Karpas-422 (cell line): Measurements from ENCODE around the gene LRP1B. TPM values are rescaled to one million over a fixed set of nuclear protein-coding genes. Genes with fewer than 3 reads are reported as not detected.
"Not testable (repeated sequence)": the region's sequence is repeated elsewhere in the genome, so short reads cannot be mapped to it uniquely, and the experiment has no call there.

Experiments used
- DNase-seq: peaks from one replicate; pipeline ENCODE4 v3.0.0-alpha.2; 2015
- H2AFZ ChIP-seq: fragments of 200-600 bp; sonication (generic); 2 replicates; pipeline ENCODE4 v1.6.1; 2014; ENCODE audit warnings: antibody characterized with exemption, low read length, mixed read lengths
- H3K27ac ChIP-seq: fragments of 200-600 bp; sonication (generic); 2 replicates; pipeline ENCODE4 v1.5.1; 2014; ENCODE audit warnings: mild to moderate bottlenecking, low read length, moderate library complexity
- H3K27me3 ChIP-seq: fragments of 200-600 bp; sonication (generic); 2 replicates; pipeline ENCODE4 v1.6.1; 2014; ENCODE audit warnings: low read length, mixed read lengths
- H3K36me3 ChIP-seq: fragments of 200-600 bp; sonication (generic); 2 replicates; pipeline ENCODE4 v1.6.1; 2014; ENCODE audit warnings: low read length, mixed read lengths; ENCODE audit not compliant: insufficient read depth
- H3K4me1 ChIP-seq: fragments of 200-600 bp; sonication (generic); 2 replicates; pipeline ENCODE4 v1.6.1; 2014; ENCODE audit warnings: mild to moderate bottlenecking, low read length, mixed read lengths
- H3K4me2 ChIP-seq: fragments of 200-600 bp; sonication (generic); 2 replicates; pipeline ENCODE4 v1.6.1; 2014; ENCODE audit warnings: low read length, low read depth, mild to moderate bottlenecking; ENCODE audit not compliant: poor library complexity, severe bottlenecking
- H3K4me3 ChIP-seq: fragments of 200-600 bp; sonication (generic); 2 replicates; pipeline ENCODE4 v1.5.1; 2014; ENCODE audit warnings: mild to moderate bottlenecking, antibody characterized with exemption, low read length, mixed read lengths
- H3K79me2 ChIP-seq: fragments of 200-600 bp; sonication (generic); 2 replicates; pipeline ENCODE4 v1.6.1; 2014; ENCODE audit warnings: mild to moderate bottlenecking, low read length, mixed read lengths
- H3K9ac ChIP-seq: fragments of 200-600 bp; sonication (generic); 2 replicates; pipeline ENCODE4 v1.6.0; 2014; ENCODE audit warnings: low read length
- H3K9me2 ChIP-seq: fragments of 200-600 bp; sonication (generic), shearing (Covaris generic); replicated peaks from 2 replicates; pipeline ENCODE4 v1.6.0; 2014; ENCODE audit warnings: mild to moderate bottlenecking, low read length, moderate library complexity; ENCODE audit not compliant: insufficient read depth
- H3K9me3 ChIP-seq: fragments of 300-700, 200-600 bp; sonication (generic); 2 replicates; pipeline ENCODE4 v1.6.1; 2014; ENCODE audit warnings: low read length, mixed read lengths
- H4K20me1 ChIP-seq: fragments of 200-600 bp; sonication (generic); 2 replicates; pipeline ENCODE4 v1.6.1; 2014; ENCODE audit warnings: mild to moderate bottlenecking, antibody characterized with exemption, low read length, low read depth; ENCODE audit not compliant: insufficient read depth
- total RNA-seq: library from RNA; depleted of rRNA; stranded (reverse); fragments of >200 nt; shearing (Covaris generic); gene quantifications from 2 replicates; pipeline ENCODE4 v1.2.3, GENCODE V29; 2014; ENCODE audit warnings: low replicate concordance

LRP1B gene
- total RNA-seq, 1 experiment from 2014 or later: not detected

GRCh38 chr2:140964324-140964723 lies 1166.5 kb downstream of the LRP1B start:
- not testable (repeated sequence) for H3K9ac ChIP-seq, H3K27me3 ChIP-seq, H3K27ac ChIP-seq, H4K20me1 ChIP-seq, H3K9me3 ChIP-seq, H3K36me3 ChIP-seq, H3K79me2 ChIP-seq, H3K4me3 ChIP-seq, H3K4me2 ChIP-seq, DNase-seq, H3K4me1 ChIP-seq, H2AFZ ChIP-seq, H3K9me2 ChIP-seq

- no peak overlapping the region for H2AFZ ChIP-seq
- H3K9me3 ChIP-seq: peaks cover 32% of the 10 kb centered on the region
- no peak overlapping the region for H3K4me2 ChIP-seq
- H3K36me3 ChIP-seq: no peaks in the 10 kb centered on the region
- H4K20me1 ChIP-seq: no peaks in the 10 kb centered on the region
- no peaks in the 10 kb centered on the region for H3K79me2 ChIP-seq
- DNase-seq: no peak
- no peak overlapping the region for H3K27ac ChIP-seq
- no peak overlapping the region for H3K4me3 ChIP-seq
- H3K9ac ChIP-seq: no peak overlapping the region
- H3K27me3 ChIP-seq: no peaks in the 10 kb centered on the region
- no peaks in the 10 kb centered on the region for H3K4me1 ChIP-seq
- no peaks in the 10 kb centered on the region for H3K9me2 ChIP-seq
These were observed 1180.9 kb downstream of the LRP1B start for GRCh38 chr2:140949932-140950331.

GRCh38 chr2:140947236-140947635 lies 1183.6 kb downstream of the LRP1B start:
- Histone ChIP-seq H3K9me3 (peaks cover 28% of the 10 kb centered on the region), H3K27ac (no peak overlapping the region), H2AFZ (no peak overlapping the region), H3K79me2 (no peaks in the 10 kb centered on the region), H3K4me3 (no peak overlapping the region), H3K27me3 (no peaks in the 10 kb centered on the region), H3K9me2 (no peaks in the 10 kb centered on the region), H3K4me2 (no peak overlapping the region), H3K4me1 (no peaks in the 10 kb centered on the region), H3K9ac (no peak overlapping the region), H3K36me3 (no peaks in the 10 kb centered on the region), H4K20me1 (no peaks in the 10 kb centered on the region)
- no peak for DNase-seq

- Histone ChIP-seq H3K36me3 (no peaks in the 10 kb centered on the region), H3K9me2 (no peaks in the 10 kb centered on the region), H3K4me1 (no peaks in the 10 kb centered on the region), H3K4me2 (no peak overlapping the region), H2AFZ (no peak overlapping the region), H3K9me3 (peaks cover 35% of the 10 kb centered on the region), H3K27ac (no peak overlapping the region), H4K20me1 (no peaks in the 10 kb centered on the region), H3K79me2 (no peaks in the 10 kb centered on the region), H3K27me3 (no peaks in the 10 kb centered on the region), H3K9ac (no peak overlapping the region), H3K4me3 (no peak overlapping the region)
- DNase-seq: no peak
These were observed 1186.9 kb downstream of the LRP1B start for GRCh38 chr2:140943867-140944266.

GRCh38 chr2:140942284-140942683 lies 1188.5 kb downstream of the LRP1B start:
- Histone ChIP-seq H3K9me2 (no peaks in the 10 kb centered on the region), H3K79me2 (no peaks in the 10 kb centered on the region), H3K9ac (no peak overlapping the region), H3K9me3 (peaks cover 28% of the 10 kb centered on the region), H3K4me2 (no peak overlapping the region), H3K4me1 (no peaks in the 10 kb centered on the region), H3K4me3 (no peak overlapping the region), H3K27me3 (no peaks in the 10 kb centered on the region), H3K27ac (no peak overlapping the region), H4K20me1 (no peaks in the 10 kb centered on the region), H2AFZ (no peak overlapping the region), H3K36me3 (no peaks in the 10 kb centered on the region)
- no peak for DNase-seq

GRCh38 chr2:140929849-140930248 lies 1201.0 kb downstream of the LRP1B start:
- H3K4me1 ChIP-seq: no peaks in the 10 kb centered on the region
- H3K9ac ChIP-seq: no peak overlapping the region
- no peak for DNase-seq
- no peak overlapping the region for H3K27ac ChIP-seq
- no peaks in the 10 kb centered on the region for H3K36me3 ChIP-seq
- H3K79me2 ChIP-seq: no peaks in the 10 kb centered on the region
- peaks cover 26% of the 10 kb centered on the region for H3K9me3 ChIP-seq
- H3K9me2 ChIP-seq: no peaks in the 10 kb centered on the region
- H3K4me2 ChIP-seq: no peak overlapping the region
- no peak overlapping the region for H2AFZ ChIP-seq
- H3K27me3 ChIP-seq: no peaks in the 10 kb centered on the region
- H3K4me3 ChIP-seq: no peak overlapping the region
- no peaks in the 10 kb centered on the region for H4K20me1 ChIP-seq

- no peak for DNase-seq
- Histone ChIP-seq H3K27ac (no peak overlapping the region), H3K4me2 (no peak overlapping the region), H3K27me3 (no peaks in the 10 kb centered on the region), H3K79me2 (no peaks in the 10 kb centered on the region), H3K9me3 (peaks cover 43% of the 10 kb centered on the region), H3K36me3 (no peaks in the 10 kb centered on the region), H2AFZ (no peak overlapping the region), H3K4me3 (no peak overlapping the region), H3K4me1 (no peaks in the 10 kb centered on the region), H4K20me1 (no peaks in the 10 kb centered on the region), H3K9me2 (no peaks in the 10 kb centered on the region), H3K9ac (no peak overlapping the region)
These were observed 1212.4 kb downstream of the LRP1B start for GRCh38 chr2:140918426-140918825.

- H3K27ac ChIP-seq: no peak overlapping the region
- H3K36me3 ChIP-seq: no peaks in the 10 kb centered on the region
- no peaks in the 10 kb centered on the region for H3K27me3 ChIP-seq
- H2AFZ ChIP-seq: no peak overlapping the region
- no peak for DNase-seq
- H3K4me2 ChIP-seq: no peak overlapping the region
- H3K9me3 ChIP-seq: peaks cover 48% of the 10 kb centered on the region
- H4K20me1 ChIP-seq: no peaks in the 10 kb centered on the region
- no peaks in the 10 kb centered on the region for H3K79me2 ChIP-seq
- no peak overlapping the region for H3K4me3 ChIP-seq
- H3K9ac ChIP-seq: no peak overlapping the region
- no peaks in the 10 kb centered on the region for H3K4me1 ChIP-seq
- no peaks in the 10 kb centered on the region for H3K9me2 ChIP-seq
These were observed 1214.4 kb downstream of the LRP1B start for GRCh38 chr2:140916410-140916809.

GRCh38 chr2:140910683-140911082 lies 1220.1 kb downstream of the LRP1B start:
- Histone ChIP-seq H3K36me3 (no peaks in the 10 kb centered on the region), H3K4me1 (no peaks in the 10 kb centered on the region), H3K4me2 (no peak overlapping the region), H3K27me3 (no peaks in the 10 kb centered on the region), H3K27ac (no peak overlapping the region), H3K79me2 (no peaks in the 10 kb centered on the region), H3K4me3 (no peak overlapping the region), H3K9me3 (peaks cover 29% of the 10 kb centered on the region), H3K9me2 (no peaks in the 10 kb centered on the region), H3K9ac (no peak overlapping the region), H2AFZ (no peak overlapping the region), H4K20me1 (no peaks in the 10 kb centered on the region)
- DNase-seq: no peak
